EL (cell line): ENCODE data around the gene SETDB1.
A peak's percentile ranks its signal among the peaks of the same experiment; 100 is the strongest.
"Not testable (repeated sequence)": the region's sequence is repeated elsewhere in the genome, so short reads cannot be mapped to it uniquely, and the experiment has no call there.

Experiments used
- DNase-seq: peaks from one replicate; pipeline ENCODE4 v3.0.0-alpha.2; 2016

SETDB1 gene

DNA sequence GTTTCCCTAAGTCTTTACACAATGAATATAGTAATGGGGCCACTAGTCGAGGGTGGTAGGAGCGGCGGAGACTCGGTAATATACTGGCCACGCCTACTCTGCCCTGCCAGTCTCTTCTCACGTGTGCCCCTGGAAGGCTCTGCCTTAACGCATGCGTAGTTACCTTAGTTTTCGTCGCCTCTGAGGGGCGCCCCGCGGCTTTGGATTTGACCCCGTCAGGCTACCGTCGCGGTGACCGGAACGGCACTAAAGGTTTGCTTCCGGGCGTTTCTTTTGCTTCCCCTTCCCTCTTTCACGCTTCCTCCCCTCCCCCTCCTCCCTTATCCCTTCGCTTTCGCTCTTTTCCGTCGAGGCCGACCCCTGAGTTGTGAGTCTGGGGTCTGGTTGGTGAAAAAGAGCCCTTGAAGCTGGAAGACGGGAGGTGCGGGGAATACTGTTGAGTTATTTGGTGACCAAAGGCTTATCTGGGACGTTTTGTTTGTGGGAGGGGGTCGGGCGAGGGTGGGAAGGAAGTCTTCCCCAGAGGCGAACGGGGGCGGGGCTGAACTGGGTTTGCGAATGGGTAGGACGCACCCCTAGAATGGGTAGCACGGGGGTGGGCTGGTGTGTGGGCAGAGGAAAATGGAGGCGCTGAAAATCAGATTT lies at the start of gene SETDB1:
Gene SETDB1, plus strand, starts transcription at position 267 of the 645 bp plus-strand sequence. CDS start 1,352 bp downstream, outside the sequence.
- peak; percentile 98 for DNase-seq

DNA sequence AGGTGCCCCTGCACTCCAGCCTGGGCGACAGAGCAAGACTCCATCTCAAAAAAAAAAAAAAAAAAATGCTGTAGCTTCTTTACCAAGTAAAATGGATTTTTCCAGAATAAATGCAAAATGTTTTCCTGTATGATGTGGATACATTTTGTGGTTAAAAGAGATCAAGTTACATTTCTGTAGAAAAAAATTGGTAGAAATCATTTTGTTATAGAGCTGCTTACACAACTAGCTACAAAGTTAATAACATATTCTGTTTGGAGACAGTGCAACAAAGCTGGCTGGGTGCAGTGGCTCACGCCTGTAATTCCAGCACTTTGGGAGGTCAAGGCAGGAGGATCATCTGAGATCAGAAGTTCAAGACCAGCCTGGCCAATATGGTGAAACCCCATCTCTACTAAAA lies 47.2 kb upstream of the SETDB1 start:
- DNase-seq = not testable (repeated sequence)

DNA sequence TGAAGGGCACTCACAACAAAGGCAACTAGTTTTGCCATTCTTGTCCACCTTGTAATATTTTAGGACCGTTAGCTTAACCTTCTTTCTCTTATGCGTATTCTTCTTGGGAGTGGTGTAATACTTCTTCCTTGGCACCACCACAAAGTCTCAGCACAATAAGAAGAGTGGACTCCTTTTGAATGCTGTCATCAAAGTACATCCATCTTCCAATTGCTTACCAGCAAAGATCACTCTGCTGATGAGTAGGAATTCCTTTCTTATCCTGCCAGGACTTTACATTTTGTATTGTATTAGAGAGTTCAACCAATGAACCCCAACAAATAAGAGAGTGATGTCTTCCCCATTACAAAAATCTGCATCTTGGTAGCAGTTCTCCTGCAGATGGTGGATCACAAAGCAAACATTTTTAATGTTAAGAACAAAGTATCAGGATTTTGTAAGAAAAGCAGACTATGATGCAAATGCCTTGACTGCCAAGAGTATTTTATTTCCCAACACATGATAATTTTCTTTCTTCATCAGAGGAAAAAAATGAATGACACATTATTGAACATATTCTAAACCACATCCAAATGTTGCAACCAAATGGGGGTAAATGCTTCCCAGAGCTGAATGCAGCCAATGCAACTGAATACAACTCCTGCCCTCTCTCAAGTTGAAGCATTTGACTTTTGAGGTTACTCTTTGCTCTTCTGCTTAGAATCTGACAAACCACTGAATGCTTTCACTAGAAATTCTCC lies 44.7 kb upstream of the SETDB1 start:
- peak; percentile 90 for DNase-seq

DNA sequence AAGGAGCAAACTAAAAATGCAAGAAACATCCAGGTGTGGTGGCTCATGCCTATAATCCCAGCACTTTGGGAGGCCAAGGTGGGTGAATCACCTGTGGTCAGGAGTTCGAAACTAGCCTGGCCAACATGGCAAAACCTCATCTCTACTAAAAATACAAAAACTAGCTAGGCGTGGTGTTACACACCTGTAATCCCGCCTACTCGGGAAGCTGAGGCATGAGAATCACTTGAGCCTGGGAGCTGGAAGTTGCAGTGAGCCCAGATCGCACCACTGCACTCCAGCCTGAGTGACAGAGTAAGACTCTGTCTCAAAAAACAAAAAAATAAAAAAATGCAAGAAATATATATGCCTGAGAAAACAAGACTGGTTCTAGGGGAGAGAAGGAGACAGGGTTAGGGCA lies 43.0 kb upstream of the SETDB1 start:
- DNase-seq = not testable (repeated sequence)

DNA sequence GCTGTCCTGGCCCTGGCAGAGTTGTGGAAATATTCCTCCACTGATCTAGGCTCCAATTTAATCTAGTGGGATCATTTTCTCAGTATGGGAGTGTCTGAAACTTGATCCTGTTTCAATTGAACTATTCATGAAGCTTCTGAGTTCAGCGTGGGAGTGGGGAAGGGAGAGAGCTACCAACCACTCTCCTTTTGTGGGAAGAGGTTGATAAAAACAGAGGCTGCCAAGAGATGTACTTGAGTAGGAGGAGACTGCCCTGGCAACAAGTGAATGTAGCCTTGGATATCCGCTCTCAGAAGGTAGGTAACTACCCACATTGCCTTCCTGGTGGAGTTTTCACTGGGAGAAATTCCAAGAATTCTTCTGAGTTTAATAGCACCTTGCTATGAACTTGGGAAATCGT lies 39.1 kb upstream of the SETDB1 start, which contains the start of gene CTXND2:
Gene CTXND2, plus strand, starts transcription at position 119 of the 400 bp plus-strand sequence. CDS start 25,179 bp downstream, outside the sequence.
- peak; percentile 5 for DNase-seq

DNA sequence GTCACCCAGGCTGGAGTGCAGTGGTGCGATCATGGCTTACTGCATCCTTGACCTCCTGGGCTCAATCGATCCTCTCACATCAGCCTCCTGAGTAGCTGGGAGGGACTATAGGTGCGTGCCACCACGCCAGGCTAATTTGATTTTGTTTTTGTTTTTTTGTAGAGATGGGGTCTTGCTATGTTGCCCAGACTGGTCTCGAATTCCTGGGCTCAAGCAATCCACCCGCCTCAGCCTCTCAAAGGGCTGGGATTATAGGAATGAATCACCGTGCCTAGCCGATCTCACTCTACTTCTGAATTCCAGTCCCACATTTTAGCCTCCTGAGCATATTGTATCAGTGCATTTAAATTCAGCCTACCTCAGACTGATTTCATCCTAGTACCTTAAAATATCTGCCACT lies 37.4 kb upstream of the SETDB1 start:
- DNase-seq = no peak

DNA sequence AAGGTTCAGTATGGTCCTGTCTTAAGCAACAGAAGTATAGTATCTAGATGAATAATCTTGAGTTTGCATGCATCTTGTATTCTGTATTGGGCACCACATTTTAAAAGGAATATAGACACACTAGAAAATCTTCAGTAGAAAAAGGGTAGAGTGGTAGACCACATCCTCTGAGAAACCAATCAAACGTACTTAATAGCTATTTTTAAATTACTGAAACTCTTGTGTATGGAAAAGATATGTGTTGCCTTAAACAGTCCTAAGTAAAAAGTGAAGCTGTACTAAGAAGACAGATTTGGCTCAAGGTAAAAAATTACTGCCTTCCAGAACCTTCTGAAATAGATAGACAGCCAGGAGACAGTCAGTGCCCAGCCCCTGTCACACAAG lies 36.1 kb upstream of the SETDB1 start:
- DNase-seq = no peak

DNA sequence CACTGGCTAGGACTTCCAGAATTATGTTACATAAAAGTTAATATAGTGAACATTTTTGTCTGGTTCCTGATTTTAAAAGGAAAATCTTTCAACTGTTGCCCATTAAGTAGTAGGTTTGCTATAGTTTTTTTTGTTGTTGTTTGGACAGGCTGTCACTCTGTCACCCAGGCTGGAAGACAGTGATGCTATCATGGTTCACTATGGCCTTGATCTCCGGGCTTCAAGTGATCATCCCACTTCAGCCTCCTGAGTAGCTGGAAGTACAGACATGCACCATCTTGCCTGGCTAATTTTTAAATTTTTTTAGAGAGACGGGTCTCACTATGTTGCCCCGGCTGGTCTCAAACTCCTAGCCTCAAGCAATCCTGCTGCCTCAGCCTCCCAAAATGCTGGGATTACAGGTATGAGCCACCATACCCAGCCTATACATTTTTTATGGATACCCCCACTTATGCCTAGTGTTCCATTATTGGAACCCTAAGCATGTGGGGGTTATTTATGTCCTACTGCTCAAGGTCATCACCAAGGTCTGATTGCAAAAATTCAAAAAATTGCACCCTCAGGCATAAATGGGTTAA lies 32.7 kb upstream of the SETDB1 start:
- DNase-seq = no peak

DNA sequence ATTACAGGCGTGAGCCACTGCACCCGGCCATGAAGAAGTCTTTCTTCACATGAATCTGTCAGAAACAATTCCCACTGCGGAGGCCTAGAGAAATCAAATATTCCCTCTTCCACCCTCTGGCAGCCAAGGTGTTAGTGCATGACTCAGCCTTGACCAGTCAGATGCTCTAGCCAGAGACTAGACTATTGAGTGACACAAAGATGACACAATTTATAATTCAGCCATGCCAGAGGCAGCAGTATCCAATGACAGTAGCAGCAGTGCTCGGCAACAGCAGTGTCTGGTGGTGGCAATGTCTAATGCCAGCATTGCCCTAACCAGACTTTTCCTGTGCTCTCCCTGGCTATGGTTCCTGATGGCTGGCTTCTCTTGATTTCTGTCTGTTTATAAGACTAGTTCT lies 30.5 kb upstream of the SETDB1 start:
- DNase-seq = peak; percentile 33

DNA sequence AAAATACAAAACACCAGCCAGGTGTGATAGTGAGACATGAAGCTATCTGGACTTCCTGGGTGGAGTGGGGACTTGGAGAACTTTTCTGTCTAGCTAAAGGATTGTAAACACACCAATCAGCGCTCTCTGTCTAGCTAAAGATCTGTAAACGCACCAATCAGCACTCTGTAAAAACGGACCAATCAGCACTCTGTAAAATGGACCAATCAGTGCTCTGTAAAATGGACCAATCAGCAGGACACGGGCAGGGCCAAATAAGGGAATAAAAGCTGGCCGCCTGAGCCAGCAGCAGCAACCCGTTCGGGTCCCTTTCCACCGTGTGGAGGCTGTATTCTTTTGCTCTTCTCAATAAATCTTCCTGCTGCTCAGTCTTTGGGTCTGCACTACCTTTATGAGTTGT lies 26.4 kb upstream of the SETDB1 start:
- not testable (repeated sequence) for DNase-seq

DNA sequence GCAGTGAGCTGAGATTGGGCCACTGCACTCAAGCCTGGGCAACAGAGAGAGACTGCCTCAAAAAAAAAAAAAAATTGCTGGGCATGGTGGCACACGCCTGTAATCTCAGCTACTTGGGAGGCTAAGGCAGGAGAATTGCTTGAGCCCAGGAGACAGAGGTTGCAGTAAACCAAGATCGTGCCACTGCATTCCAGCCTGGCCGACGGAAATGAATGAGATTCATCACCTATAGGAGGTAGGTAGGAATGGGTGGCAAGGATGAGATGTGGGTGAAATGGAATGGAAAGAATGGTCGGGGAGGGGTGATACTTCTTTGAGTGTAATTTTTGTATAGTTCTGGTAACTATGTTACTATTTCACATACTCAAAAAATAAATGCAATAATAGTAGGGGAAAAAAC lies 23.8 kb upstream of the SETDB1 start:
- no peak for DNase-seq

DNA sequence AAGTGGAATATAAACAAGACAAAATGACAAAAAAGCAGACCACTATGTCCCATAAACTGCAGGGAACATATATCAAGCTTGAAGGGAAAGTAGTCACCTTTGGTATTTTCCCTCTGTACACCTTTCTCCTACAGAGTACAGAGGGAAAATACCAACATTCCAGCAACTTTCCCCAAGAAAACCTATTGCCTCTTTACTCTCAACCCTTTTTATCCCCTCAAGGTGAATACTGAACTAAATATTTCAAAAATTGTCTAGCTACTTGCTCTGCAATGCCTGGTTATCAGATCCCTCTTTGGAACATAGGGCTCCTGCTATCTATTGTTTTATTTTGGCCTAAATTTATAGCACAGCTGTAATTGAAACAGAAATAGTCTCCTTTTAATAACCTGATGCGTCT lies 23.4 kb upstream of the SETDB1 start:
- no peak for DNase-seq

DNA sequence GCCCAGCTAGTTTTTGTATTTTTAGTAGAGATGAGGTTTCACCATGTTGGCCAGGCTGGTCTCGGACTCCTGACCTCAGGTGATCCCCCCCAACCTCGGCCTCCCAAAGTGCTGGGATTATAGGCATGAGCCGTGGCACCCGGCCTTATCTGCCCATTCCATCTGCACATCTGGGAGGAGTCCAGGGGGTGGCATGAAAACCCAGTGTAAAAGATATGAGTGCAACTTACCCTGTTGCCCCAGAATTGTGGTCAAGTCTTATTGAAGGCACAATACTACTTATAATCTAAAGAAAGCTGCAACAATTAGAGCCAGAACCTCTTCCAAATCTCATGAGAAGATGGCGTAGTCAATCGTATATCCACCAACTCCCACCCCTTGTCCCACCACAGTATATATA lies 20.9 kb upstream of the SETDB1 start:
- no peak for DNase-seq

DNA sequence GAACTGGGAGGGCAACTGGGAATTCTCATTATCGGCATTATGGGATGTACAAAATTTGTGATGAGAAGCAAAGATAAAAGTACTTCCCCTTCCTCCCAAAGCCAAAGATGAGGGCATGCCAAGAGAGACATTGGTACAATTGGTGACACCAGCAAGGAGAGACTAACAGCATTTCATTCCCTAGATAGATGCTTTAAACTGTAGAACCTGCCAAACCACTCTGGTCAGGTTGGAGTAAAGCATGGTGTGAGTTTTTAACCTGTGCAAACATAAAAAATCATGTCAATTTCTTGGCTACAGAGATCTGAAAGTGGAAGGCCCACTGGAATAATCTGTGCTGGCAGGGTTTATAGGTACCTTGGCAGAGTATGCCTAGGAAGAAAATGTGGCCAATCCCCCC lies 19.8 kb upstream of the SETDB1 start:
- no peak for DNase-seq

DNA sequence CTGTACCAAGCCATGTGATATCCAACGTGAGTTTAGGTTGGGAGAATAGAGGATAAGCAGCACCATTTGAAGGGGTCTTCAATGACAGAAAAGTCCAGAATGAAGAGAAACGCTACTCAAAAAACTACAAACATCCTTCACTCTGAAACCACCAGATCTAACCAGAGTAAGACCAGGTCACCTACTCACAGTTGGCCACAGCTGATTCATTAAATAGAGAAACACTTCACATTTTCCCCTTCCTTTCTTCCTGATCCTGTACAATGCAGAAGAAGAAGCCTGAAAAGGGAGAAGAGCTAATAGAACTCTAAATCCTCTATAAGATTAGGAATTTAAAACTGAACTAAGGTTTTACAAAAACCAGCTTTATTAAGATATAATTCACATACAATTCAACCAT lies 19.4 kb upstream of the SETDB1 start:
- no peak for DNase-seq

DNA sequence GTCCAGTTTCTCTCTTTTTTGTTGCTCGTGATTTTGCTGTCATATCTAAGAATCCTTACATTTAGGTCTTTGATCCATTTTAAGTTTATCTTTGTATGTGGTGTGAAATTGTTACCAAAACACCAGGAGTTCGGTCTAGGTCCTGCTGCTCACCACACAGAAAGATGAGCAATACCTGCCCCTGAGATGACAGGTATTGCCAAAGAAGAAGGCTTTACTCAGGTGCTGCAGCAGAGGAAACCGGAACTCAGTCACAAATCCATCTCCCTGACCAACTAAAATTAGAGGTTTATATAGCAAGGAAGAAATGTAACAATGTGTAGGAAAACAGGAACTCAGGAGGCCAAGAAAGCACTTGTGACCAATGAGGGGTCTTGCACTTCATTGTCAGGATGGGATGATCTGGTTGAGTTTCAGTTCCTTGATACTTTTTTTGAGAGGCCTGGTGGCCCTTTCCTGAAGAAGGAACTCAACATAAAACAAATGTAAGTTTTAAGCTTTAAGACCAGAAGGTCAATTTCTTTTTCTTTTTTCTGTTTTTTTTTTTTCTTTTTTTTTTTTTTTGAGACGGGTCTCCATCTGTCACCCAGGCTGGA lies 16.5 kb upstream of the SETDB1 start:
- DNase-seq = no peak

DNA sequence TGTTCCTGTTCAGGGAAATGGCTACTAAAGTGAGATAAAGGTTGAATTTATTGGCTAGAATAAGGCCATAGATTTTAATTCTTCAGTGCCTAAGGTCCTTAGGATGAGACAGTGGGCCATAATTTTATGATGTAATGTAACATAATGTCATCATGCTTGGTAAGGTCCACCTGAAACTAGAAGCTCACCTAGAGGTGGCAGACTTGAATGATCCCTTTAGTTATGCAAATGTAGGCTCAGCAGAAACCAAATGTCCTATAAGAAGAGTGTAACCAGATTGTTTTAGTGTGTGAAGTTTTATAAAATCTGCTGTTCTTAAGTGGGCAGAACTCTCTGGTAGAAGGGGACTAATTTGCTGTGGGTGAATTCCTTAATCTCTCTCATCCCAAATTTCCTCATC lies 13.5 kb upstream of the SETDB1 start:
- no peak for DNase-seq

DNA sequence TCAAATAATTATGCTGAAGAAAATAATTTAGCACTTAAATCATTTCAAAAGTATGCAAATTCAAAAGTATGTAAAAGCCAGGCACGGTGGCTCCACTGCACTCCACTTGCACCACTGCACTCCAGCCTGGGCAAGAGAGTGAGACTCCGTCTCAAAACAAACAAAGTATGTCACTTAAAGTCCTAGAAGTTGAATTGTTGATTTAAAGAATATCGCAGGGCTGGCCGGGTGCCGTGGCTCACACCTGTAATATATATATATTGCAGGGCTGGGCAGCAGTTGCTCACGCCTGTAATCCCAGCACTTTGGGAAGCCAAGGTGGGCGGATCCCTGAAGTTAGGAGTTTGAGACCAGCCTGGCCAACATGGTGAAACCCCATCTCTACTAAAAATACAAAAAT lies 8.8 kb upstream of the SETDB1 start:
- DNase-seq = no peak

DNA sequence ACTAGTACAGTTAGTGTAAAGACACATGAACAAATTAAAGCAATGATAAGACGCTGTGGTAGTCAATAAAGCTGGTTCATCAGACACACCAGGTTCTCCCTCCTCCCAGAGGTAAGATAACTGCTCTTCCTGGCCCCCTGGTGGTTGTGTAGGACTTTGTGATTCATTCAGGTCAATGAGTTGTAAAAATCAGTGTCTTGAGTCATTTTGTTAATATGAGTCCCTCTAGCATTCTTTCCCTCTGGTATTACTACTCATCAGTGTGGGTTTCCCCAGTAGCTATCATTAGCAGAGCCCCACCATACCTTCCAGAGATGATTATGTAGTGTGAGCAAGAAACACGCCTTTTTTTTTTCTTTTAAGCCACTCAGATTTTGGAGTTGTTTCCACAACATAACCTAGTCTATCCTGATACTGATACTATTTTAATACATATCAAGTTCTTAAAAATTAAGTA lies 3.6 kb upstream of the SETDB1 start:
- peak; percentile 92 for DNase-seq

DNA sequence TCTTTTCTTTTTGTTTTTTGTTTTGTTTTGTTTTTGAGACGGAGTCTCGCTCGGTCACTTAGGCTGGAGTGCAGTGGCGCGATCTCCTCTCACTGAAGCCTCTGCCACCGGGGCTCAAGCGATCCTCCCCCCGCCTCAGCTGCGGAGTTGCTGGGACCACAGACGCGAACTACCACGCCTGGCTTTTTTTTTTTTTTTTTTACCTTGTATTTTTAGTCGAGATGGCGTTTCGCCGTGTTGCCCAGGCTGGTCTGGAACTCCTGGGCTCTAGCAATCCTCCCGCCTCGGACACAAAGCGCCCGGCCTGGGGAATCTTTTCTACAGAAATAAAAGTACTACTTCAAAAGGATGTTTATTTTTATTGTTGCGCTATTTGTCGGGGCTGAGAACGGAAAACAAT lies 1.1 kb upstream of the SETDB1 start:
- DNase-seq = no peak

DNA sequence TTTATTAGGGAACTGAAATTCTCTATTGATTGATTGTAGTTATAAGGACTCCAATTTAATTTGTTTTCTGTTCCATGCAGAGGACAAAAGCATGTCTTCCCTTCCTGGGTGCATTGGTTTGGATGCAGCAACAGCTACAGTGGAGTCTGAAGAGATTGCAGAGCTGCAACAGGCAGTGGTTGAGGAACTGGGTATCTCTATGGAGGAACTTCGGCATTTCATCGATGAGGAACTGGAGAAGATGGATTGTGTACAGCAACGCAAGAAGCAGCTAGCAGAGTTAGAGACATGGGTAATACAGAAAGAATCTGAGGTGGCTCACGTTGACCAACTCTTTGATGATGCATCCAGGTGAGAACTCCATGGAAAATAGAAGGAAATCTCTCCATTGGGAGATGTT lies 1.5 kb downstream of the SETDB1 start:
- no peak for DNase-seq

DNA sequence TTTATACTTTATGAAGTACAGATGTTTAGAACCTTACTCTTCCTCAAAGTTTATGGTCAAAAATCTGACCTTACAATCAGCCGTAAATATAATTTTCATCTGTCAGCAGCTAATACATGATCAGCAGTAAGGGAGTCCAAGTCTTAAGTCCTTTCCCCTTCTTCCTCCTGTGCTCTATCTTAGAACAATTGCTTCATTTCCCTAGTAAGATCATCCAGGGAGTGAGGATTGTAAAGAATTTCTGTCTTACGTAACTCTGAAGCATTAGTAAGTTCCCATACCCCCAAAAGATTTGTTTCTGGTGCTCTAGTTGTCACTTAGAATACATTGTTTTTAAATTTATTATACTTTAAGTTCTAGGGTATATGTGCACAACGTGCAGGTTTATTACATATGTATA lies 2.1 kb downstream of the SETDB1 start:
- no peak for DNase-seq

DNA sequence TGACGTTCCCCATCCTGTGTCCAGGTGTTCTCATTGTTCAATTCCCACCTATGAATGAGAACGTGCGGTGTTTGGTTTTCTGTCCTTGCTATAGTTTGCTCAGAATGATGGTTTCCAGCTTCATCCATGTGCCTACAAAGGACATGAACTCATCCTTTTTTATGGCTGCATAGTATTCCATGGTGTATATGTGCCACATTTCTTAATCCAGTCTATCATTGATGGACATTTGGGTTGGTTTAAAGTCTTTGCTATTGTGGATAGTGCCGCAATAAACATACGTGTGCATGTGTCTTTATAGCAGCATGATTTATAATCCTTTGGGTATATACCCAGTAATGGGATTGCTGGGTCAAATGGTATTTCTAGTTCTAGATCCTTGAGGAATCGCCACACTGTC lies 2.6 kb downstream of the SETDB1 start:
- not testable (repeated sequence) for DNase-seq

DNA sequence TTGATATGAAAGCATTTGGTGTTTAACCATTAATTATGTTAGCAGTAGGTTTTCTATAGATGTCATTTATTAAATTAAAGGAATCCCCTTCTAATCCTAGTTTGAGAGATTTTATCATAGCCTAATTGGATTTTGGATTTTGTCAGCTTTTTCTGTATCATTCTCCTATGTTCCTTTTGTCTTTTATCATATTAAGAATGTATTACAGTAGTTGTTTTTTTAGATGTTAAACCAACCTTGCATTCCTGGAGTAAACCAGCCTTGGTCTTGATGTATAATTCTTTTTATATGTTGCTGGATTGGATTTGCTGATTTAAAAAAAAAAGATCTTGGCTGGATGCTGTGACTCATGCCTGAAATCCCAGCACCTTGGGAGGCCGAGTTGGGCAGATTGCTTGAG lies 5.6 kb downstream of the SETDB1 start:
- DNase-seq = peak; percentile 8
